Measurements from ENCODE around the gene DOCK6.

DNA sequence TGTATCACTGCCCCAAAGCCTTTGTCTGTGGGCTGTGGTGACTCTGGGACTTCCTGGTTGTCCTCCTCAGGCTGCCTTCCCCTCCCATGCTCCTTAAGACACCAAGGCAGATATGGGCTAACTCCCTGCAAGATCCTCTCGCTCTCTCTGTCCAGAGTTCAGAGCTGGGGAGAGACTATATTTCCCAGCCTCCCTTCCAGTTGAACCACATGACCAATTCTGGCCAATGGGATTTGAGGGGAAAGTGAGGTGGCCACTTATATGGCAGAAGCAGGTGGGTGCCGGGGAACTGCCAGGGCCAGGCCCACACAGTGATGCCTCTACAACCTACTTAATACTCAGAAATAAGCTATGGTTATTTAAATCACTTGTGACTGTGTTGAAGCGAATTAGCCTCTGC is 39.1 kb downstream of the DOCK6 start:
- TF ChIP-seq EZH2 (IDR thresholded peaks at IDR 0.05; ENCODE audit: low read length), result no peak
- TF ChIP-seq, protein P1, sequence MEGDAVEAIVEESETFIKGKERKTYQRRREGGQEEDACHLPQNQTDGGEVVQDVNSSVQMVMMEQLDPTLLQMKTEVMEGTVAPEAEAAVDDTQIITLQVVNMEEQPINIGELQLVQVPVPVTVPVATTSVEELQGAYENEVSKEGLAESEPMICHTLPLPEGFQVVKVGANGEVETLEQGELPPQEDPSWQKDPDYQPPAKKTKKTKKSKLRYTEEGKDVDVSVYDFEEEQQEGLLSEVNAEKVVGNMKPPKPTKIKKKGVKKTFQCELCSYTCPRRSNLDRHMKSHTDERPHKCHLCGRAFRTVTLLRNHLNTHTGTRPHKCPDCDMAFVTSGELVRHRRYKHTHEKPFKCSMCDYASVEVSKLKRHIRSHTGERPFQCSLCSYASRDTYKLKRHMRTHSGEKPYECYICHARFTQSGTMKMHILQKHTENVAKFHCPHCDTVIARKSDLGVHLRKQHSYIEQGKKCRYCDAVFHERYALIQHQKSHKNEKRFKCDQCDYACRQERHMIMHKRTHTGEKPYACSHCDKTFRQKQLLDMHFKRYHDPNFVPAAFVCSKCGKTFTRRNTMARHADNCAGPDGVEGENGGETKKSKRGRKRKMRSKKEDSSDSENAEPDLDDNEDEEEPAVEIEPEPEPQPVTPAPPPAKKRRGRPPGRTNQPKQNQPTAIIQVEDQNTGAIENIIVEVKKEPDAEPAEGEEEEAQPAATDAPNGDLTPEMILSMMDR (optimal IDR thresholded peaks at IDR 0.05 in 1 of 3, IDR thresholded peaks at IDR 0.05 in 1 of 3, conservative IDR thresholded peaks at IDR 0.05 in 1 of 3; ENCODE audit: extremely low read depth in 1 of 3, insufficient read depth in 2 of 3, low read length in 3 of 3), result no peak

Data from keratinocyte (primary cell).